Activated naive CD8-positive, alpha-beta T cell treated with anti-CD3 and anti-CD28 coated beads, Interleukin-2, amount 50 U/mL, for 16 hours (primary cell): ENCODE measurements around the gene SLC35F3.
"Not testable (repeated sequence)": the region's sequence is repeated elsewhere in the genome, so short reads cannot be mapped to it uniquely, and the experiment has no call there.

ENCODE experiments used
- DNase-seq: peaks from one replicate; pipeline ENCODE4 v3.0.0-alpha.2; 2020; ENCODE audit warnings: low read depth, low spot score

SLC35F3 gene

GRCh38 chr1:234106032-234106431 is 201.6 kb downstream of the SLC35F3 start:
- DNase-seq: no peak

GRCh38 chr1:234107416-234108021 is 203.0 kb downstream of the SLC35F3 start:
- DNase-seq: no peak

GRCh38 chr1:234108921-234109320 is 204.4 kb downstream of the SLC35F3 start:
- no peak for DNase-seq

- DNase-seq: no peak
Measured at GRCh38 chr1:234109840-234110239, 205.4 kb downstream of the SLC35F3 start.

GRCh38 chr1:234111458-234112142 is 207.1 kb downstream of the SLC35F3 start:
- DNase-seq: no peak

- no peak for DNase-seq
Measured at GRCh38 chr1:234114648-234115307, 210.3 kb downstream of the SLC35F3 start.

- no peak for DNase-seq
Measured at GRCh38 chr1:234118911-234119310, 214.4 kb downstream of the SLC35F3 start.

- DNase-seq: no peak
Measured at GRCh38 chr1:234119431-234119830, 215.0 kb downstream of the SLC35F3 start.

- no peak for DNase-seq
Measured at GRCh38 chr1:234120327-234120944, 216.0 kb downstream of the SLC35F3 start.

GRCh38 chr1:234121659-234122058 is 217.2 kb downstream of the SLC35F3 start:
- not testable (repeated sequence) for DNase-seq

GRCh38 chr1:234122571-234122970 is 218.1 kb downstream of the SLC35F3 start:
- not testable (repeated sequence) for DNase-seq

- no peak for DNase-seq
Measured at GRCh38 chr1:234123867-234124266, 219.4 kb downstream of the SLC35F3 start.

- DNase-seq: no peak
Measured at GRCh38 chr1:234125283-234125682, 220.8 kb downstream of the SLC35F3 start.

- no peak for DNase-seq
Measured at GRCh38 chr1:234125714-234126113, 221.2 kb downstream of the SLC35F3 start.

GRCh38 chr1:234127026-234127671 is 222.7 kb downstream of the SLC35F3 start:
- no peak for DNase-seq

GRCh38 chr1:234132795-234133194 is 228.3 kb downstream of the SLC35F3 start:
- no peak for DNase-seq

GRCh38 chr1:234134878-234135277 is 230.4 kb downstream of the SLC35F3 start:
- no peak for DNase-seq

GRCh38 chr1:234135501-234135900 is 231.0 kb downstream of the SLC35F3 start:
- DNase-seq: no peak

- no peak for DNase-seq
Measured at GRCh38 chr1:234136073-234136472, 231.6 kb downstream of the SLC35F3 start.

GRCh38 chr1:234139966-234140365 is 235.5 kb downstream of the SLC35F3 start:
- no peak for DNase-seq

GRCh38 chr1:234140388-234140787 is 235.9 kb downstream of the SLC35F3 start:
- DNase-seq: no peak

GRCh38 chr1:234141006-234141405 is 236.5 kb downstream of the SLC35F3 start:
- DNase-seq: no peak
